ENCODE measurements around the gene THPO.
"Not testable (repeated sequence)": the region's sequence is repeated elsewhere in the genome, so short reads cannot be mapped to it uniquely, and the experiment has no call there.

The THPO gene

GRCh38 chr3:184347321-184348056 is 30.5 kb downstream of the THPO start:
- DNase-seq = no peak

DNA sequence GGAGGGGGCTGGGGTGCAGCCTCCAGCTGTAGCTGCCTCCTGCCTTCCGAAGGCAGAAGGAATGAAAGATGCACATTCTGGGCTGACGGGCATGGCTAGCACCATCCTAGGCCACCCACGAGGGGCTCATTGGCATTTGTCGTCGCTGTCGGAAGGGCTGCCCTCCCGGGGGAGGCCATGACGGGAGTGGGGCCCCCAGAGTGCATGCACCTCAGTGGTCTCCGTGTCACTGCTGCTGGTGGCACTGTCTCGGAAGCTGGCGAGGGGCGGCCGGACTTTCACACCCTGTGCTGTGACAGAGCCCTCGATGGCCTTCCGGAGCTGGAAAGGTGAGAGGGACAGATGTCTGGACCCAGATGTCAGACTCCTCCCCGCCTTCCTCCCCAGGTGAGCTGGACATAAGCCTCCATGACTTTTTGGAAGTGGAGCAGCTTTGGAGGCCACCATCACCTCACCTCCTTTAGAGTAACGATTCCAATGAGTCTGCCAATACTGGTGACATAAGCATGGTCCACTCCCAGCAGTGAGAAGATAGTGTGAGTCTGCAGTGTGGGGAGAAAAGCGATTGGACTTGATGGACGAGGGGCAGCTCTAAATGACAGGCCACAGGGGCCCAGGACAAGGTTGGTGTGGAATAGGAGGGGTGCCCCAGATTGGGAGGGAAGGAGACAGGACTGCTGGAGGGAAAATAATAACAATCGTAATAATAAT is 31.4 kb downstream of the THPO start:
- DNase-seq = no peak

- no peak for DNase-seq
These were observed 32.5 kb downstream of the THPO start for GRCh38 chr3:184345317-184346144.

GRCh38 chr3:184344579-184345316 is 33.3 kb downstream of the THPO start:
- DNase-seq = no peak

DNA sequence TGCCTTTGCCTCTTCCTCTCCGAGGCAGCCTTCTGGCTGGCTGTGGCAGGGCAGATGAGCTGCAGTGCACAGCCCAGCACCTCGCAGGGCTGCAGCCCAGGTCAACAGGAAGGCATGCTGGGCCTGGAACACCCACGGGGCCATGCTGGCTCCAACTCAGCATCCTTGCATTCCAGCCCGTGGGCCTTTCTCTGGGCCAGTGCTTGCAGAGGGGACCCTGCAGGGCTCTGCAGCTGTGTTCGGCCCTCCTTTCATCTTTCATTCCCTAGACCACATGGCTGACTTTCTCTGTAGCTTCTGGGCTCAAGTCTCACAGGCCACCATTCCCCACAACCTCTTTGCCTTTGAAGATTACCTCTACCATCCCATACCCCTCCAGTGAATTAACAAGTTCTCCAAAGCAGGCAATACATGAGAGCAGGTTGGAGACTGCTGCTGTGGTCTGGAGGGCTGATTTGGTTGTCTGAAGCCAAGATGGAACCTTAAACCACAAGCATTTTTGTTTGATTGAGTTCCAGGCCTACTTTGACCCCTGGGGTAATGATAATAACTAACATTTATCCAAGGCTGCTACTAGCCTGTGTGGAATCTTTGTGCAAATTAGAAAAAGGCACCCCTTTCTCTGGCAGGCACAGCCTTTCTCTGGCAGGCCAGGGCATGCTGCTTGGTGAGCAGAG is 34.7 kb downstream of the THPO start:
- no peak for DNase-seq

- no peak for DNase-seq
These were observed 36.1 kb downstream of the THPO start for GRCh38 chr3:184341925-184342324.

DNA sequence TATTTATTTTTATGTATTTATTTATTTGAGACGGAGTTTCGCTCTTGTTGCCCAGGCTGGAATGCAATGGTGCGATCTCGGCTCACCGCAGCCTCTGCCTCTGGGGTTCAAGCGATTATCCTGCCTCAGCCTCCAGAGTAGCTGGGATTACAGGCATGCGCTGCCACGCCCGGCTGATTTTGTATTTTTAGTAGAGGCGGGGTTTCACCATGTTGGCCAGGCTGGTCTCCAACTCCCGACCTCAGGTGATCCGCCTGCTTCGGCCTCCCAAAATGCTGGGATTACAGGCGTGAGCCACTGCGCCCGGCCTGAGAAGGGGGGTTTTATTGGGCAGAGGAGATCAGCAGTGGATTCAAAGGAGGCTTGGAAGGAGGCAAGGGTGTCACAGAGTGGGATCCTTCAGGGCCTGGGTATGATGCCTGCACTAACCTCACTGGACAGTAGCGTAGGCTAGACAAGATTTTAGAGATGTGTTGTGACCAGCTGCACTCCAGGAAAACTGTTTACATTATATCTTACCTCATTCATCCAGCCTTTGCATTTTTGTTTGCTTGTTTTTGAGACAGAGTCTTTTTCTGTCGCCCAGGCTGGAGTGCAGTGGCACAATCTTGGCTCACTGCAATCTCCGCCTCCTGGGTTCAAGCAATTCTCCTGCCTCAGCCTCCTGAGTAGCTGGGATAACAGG is 38.4 kb downstream of the THPO start:
- not testable (repeated sequence) for DNase-seq

- no peak for DNase-seq
These were observed 39.0 kb downstream of the THPO start for GRCh38 chr3:184339001-184339400.

DNA sequence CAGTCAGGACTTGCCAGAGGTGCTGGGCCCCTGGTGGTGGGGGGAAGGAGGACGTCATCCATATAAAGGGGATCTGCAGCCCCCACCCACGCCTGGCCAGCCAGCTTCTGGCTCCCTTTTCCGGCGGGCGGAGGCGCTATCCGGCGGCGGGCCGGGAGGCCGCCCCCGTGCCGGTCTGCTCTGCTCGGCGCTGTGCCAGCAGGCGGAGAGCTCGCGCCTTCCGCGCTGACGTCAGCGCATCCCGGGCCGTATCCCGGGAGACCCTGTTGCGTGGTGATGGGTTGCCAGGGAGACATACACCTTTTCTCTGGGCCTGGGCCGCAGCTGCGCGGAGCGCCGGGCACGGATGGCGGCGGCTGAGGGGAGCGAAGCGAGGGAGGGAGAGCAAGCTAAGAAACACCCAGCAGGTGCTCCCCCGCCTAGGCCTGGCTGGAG is 39.5 kb downstream of the THPO start:
- DNase-seq = no peak

DNA sequence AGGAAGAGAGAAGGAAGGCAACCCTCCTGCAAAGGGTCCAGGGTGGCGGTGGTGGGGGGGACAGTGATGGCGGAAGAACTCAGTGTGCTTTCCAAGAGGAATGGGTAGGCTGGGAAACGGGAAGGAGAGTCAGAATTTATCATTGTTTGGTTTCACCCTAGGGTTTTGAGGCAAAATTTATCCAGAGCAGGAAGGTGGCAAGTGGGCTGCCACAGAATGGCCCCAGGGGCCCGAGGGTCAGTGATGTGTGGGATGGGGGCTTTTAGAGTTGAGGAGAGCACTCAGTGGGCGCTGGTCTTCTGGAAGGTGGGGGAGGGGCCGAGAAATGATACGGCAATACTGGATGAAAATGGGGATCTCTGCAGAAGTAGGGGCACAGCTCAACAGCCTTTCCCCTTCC is 40.0 kb downstream of the THPO start:
- no peak for DNase-seq

DNA sequence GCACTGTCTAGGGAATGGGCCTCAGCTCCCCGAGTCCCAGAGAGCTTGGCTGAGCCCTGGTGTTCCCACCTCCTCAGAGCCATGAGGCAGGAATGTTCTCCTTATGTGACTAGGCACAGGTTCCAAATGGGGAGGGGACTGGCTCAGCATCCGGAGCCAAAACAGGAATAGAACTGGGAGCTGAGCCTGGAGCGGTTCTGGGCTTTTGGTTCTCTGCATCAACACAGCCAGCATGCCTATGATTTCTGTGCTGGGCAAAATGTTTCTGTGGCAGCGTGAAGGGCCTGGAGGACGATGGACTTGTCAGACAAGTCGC is 40.6 kb downstream of the THPO start, which contains the start of gene FAM131A:
TSS of gene FAM131A (plus strand) at position 202 of the 316 bp plus-strand sequence. CDS start at position 233, 31 bp downstream.
- no peak for DNase-seq

GRCh38 chr3:184336547-184337398 is 41.2 kb downstream of the THPO start:
- no peak for DNase-seq

GRCh38 chr3:184335661-184336546 is 42.1 kb downstream of the THPO start:
- DNase-seq = peak; percentile 61 to 86 (median 72)

DNA sequence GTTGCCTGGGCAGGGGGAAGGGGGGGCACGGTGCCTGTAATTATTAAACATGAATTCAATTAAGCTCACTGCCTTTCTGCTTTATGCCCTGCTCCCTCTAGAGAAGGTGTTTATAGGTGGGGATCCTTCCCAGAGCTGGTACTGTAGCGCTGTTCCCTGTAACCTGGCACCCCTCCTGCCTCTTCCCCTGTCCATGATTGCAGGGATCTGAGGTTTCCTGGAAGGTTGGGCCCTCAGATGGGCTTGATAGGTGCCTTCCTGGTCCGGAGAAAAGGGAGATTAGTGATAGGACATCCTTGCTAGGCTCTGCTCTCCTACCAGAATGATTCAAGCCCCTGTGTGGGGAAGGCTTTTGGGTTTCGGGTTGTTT is 42.7 kb downstream of the THPO start:
- DNase-seq = no peak

DNA sequence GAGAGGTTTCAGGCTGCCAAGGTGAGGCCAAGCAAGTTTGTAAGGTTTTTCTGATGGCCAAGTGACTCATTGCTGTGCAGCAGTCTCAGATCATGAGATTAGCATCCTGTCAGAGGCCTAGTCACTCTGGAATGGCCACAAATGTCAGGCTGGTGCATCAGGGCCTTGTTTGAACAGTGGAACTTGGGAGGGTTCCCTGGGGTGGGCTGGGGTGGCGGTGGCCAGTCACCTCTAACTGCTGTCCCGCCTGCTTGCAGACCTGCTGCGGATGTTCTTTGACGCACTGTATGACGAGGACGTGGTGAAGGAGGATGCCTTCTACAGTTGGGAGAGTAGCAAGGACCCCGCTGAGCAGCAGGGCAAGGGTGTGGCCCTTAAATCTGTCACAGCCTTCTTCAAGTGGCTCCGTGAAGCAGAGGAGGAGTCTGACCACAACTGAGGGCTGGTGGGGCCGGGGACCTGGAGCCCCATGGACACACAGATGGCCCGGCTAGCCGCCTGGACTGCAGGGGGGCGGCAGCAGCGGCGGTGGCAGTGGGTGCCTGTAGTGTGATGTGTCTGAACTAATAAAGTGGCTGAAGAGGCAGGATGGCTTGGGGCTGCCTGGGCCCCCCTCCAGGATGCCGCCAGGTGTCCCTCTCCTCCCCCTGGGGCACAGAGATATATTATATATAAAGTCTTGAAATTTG is 43.4 kb downstream of the THPO start:
- DNase-seq = peak in 1 of 4 experiments; percentile 13

DNA sequence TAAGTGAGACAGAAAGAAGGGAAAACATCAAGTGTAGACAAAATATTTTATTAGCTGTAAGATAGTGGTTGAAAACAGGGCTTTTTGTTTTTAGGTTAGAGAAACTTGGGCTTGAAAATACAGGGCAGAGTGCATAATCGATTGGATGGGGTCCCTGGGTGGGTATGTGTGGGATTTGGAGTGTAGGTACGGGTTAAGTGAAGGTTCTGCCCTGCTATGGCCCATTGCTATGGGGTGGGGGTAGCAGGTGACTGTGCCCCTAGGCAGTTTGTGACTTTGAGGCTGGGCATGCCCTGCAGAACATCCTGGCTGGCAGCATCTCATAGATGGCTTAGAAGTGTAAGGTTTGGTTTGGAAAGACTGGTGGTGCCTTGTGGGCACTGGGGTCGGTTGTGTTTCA is 44.3 kb downstream of the THPO start:
- no peak for DNase-seq

DNA sequence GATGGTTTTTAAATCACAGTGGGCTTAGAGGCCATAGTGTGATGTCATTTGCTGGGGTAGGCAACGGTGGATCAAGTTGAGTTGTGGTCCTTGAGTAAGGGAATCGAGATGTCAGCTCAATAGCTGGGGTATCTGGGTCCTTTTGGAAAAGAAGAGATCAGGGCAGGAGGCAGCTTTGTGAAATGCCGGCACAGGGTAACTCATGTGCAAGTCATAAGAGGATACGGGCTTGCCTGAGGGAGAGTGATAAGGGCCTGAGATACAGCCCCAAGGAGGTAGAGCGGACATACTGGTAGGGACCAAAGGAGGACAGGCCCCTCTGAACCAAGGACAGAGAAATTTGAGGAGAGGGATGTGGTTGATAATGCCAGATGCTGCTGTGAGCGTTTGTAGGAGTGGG is 44.8 kb downstream of the THPO start:
- DNase-seq = no peak

DNA sequence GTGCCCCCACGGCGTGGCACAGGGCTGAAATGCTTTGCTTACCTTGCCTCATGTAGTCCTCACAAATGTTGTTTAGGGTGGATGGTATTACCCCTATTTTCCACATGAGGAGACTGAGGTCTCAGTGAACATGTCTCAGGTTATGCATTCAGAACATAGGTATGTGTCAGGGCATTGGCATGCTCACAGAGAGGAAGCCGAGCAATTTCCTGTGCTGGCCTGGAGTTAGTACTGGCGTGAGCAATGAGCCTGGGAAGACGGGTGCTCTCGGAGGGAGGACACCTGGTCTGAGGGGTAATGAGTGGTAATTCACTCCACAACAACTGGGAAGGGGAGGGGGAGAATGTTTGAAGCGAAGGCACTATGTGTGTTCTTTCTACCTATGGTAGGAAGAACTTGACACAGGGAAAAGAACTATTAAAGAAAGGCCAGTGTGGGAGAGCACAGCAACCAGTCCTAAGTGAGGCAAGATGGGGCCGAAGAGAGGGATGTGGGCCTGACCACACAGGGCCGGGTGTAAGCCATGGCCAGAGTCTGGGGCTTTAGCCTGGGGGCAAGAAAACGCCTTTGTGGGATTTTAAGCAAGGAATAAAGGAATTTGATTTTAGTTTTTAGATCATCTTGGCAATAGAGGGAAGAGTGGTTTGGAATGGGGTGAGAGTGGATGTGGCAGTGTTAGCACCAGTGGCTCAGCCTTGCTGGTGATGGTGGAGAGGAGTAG is 45.5 kb downstream of the THPO start:
- DNase-seq = no peak

Measured in activated naive CD4-positive, alpha-beta T cell (primary cell).